ENCODE data around the gene DCLK2.

DNA sequence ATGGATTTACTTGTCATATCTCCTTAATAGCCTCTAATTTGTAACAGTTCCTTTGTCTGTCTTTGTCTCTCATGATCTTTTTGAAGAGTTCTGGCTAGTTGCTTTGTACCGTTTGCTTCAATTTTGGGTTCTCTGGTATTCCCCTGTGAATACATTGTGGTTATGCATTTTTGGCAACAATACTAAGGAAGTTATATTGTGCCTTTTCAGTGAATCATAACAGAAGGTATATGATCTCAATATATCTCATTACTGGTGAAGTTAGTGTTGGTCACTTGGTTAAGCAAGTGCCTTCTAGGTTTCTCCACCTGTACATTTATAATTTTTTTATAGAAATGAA lies 48.6 kb downstream of the DCLK2 start:
- TF ChIP-seq, protein P1, sequence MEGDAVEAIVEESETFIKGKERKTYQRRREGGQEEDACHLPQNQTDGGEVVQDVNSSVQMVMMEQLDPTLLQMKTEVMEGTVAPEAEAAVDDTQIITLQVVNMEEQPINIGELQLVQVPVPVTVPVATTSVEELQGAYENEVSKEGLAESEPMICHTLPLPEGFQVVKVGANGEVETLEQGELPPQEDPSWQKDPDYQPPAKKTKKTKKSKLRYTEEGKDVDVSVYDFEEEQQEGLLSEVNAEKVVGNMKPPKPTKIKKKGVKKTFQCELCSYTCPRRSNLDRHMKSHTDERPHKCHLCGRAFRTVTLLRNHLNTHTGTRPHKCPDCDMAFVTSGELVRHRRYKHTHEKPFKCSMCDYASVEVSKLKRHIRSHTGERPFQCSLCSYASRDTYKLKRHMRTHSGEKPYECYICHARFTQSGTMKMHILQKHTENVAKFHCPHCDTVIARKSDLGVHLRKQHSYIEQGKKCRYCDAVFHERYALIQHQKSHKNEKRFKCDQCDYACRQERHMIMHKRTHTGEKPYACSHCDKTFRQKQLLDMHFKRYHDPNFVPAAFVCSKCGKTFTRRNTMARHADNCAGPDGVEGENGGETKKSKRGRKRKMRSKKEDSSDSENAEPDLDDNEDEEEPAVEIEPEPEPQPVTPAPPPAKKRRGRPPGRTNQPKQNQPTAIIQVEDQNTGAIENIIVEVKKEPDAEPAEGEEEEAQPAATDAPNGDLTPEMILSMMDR (IDR thresholded peaks at IDR 0.05; ENCODE audit: low read depth, low read length): no peak
- TF ChIP-seq EZH2phosphoT487 (IDR thresholded peaks at IDR 0.05; ENCODE audit: low read depth): no peak

Data from OCI-LY3 (cell line).